Measurements from ENCODE around the gene ASIC5.
"Not testable (repeated sequence)": the region's sequence is repeated elsewhere in the genome, so short reads cannot be mapped to it uniquely, and the experiment has no call there.

Gene ASIC5, protein sequence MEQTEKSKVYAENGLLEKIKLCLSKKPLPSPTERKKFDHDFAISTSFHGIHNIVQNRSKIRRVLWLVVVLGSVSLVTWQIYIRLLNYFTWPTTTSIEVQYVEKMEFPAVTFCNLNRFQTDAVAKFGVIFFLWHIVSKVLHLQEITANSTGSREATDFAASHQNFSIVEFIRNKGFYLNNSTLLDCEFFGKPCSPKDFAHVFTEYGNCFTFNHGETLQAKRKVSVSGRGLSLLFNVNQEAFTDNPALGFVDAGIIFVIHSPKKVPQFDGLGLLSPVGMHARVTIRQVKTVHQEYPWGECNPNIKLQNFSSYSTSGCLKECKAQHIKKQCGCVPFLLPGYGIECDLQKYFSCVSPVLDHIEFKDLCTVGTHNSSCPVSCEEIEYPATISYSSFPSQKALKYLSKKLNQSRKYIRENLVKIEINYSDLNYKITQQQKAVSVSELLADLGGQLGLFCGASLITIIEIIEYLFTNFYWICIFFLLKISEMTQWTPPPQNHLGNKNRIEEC

DNA sequence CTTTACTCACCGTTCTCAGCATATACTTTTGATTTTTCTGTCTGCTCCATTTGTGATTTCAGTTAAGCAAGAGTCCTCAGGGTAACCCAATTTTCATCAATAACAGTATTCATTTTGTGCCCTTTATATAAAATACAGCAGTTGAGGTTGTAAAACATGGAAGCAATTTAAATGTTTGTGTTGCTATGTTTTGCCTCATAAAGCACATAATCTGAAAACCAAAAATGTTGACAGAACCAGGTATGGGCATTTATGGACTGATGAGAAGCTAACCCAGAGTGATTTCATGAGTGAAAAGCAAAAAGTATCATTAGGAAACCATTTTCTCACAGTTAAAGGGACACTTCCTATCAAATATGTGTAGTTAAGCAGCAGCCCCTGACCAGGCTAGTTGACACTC lies at the start of gene ASIC5:
Gene ASIC5 (minus strand): TSS at position 101 of the 400 bp plus-strand sequence. CDS start 51 bp downstream, at position 50.
- no peak for DNase-seq (ENCODE audit: low read depth, low spot score)

GRCh38 chr4:155914782-155915181 lies 48.7 kb upstream of the ASIC5 start:
- DNase-seq (ENCODE audit: low read depth, low spot score): no peak

DNA sequence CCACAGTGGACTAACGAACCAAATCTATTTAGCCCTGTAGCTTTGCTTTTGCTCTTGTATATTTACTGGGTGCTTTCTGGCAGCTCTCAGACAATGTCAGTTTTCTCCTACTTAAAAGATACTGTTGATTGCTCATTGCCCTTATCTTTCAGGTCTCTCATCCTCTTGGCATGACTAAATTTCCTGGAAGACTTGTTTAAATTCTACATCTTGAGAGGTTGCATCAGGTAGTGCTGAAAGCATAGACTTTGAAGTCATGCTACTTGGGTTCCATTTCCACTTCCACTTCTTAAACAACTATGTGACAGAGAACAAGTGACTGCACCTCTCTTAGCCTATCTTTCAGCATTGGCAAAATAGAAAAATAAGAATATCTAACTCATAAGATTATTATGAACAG lies 45.8 kb upstream of the ASIC5 start:
- DNase-seq (ENCODE audit: low read depth, low spot score): no peak

GRCh38 chr4:155909615-155910226 lies 43.6 kb upstream of the ASIC5 start:
- DNase-seq (ENCODE audit: low read depth, low spot score): no peak

DNA sequence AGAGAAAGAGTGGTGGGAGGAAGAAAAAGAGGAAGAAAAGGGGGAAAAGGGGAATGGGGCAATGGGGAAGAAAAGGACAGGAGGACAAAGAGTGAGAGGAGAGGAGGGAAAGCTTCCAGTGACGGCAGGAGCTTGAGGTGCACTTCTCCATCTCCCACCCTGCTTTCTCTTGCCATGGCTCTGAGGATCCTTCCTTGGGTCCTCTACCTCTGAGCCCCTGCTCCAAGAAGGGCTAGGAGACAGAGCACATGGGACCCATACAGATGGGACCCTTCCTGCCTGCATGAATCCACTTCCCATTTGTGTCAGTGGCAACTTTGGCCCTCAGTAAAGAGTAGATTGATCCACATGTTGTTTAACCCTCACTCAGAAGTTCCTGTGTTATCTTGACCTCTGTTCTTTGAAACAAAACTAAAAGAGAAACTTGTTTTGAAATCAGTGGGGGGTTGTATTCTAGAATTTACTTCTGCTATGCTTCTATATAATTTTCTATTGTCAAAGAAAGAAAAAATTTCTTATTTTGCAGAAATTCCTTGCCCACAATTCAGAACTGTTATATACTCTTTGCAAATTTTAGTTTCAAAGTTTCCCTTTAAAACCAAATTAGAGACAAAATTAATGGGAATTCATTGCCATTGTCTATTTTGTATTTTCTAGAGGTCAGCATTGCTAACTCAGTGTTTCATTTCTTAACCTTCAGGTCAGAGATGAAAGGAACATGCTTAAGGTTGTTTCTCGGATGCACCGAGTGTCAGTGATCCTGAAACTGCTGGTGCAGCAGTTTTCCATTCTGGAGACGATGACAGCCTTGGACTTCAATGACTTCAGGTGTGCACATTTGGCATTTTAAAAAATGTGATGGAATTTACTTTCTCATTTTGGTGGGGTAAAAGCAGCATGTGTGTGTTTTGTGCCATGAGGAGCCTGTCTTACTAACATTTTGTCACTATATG lies 42.4 kb upstream of the ASIC5 start:
- no peak for DNase-seq (ENCODE audit: low read depth, low spot score)

DNA sequence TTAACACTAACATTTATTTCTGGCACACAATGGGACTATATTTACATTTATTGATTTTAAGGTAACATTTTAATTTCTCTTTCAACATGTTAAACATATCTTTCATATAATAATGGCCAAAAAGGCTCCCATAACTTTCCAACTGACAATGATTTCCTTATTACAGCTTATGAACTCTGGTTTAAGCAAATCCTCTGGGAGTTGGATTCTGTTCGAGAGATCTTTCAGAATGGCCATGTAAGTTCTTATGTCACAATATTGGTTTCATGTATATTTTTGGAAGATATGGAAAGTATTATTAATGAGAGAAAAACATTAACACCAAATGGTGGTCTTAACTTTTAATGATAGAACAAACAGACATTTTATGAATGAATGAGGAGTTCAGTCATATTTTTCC lies 41.5 kb upstream of the ASIC5 start:
- no peak for DNase-seq (ENCODE audit: low read depth, low spot score)

- DNase-seq (ENCODE audit: low read depth, low spot score): no peak
These were observed 40.6 kb upstream of the ASIC5 start for GRCh38 chr4:155906554-155907247.

DNA sequence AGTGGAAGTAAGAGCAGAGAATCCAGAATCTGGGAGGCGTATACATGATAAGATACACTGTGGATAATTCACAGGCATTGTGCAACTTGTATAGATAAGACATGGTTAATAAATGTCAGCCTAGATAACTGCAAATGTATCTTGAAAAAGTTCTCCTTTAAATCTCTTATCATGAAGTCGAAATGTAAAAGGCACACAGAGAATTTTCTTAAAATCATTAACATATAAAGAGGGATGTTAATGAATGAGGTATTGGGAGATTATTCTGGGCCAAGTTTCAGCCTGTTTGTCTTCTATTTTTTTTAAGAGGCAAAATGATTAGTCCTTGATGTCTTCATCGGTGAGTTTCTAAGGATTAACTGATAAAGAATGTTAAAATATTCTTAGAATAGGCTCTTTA lies 38.3 kb upstream of the ASIC5 start:
- no peak for DNase-seq (ENCODE audit: low read depth, low spot score)

DNA sequence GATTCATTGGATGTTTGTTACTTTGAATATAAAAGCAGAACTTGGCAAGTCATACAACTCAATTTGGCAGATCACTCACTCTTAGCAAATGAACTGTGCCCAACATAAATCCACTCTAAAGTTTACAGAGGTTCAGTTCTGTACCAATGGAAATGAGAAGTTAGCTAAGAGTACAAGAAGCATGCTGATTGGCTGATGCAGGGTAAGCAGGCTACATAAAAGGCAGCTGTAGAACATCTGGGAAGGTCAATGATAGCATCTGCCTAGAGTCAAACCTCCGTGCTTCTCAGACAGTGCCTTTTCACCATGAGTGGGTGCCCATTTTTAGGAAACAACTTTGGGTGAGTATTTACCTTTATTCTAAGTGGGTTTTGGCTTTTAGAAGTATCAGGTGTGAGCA lies 37.4 kb upstream of the ASIC5 start, which contains the start of gene TDO2:
Gene TDO2 (plus strand): TSS at position 244 of the 400 bp plus-strand sequence. CDS start 63 bp downstream, at position 307.
- no peak for DNase-seq (ENCODE audit: low read depth, low spot score)

- DNase-seq (ENCODE audit: low read depth, low spot score): no peak
These were observed 34.9 kb upstream of the ASIC5 start for GRCh38 chr4:155901013-155901412.

- DNase-seq (ENCODE audit: low read depth, low spot score): peak; percentile 9
These were observed 34.3 kb upstream of the ASIC5 start for GRCh38 chr4:155900381-155900780.

GRCh38 chr4:155899891-155900290 lies 33.8 kb upstream of the ASIC5 start:
- no peak for DNase-seq (ENCODE audit: low read depth, low spot score)

- DNase-seq (ENCODE audit: low read depth, low spot score): not testable (repeated sequence)
These were observed 32.3 kb upstream of the ASIC5 start for GRCh38 chr4:155898371-155898770.

DNA sequence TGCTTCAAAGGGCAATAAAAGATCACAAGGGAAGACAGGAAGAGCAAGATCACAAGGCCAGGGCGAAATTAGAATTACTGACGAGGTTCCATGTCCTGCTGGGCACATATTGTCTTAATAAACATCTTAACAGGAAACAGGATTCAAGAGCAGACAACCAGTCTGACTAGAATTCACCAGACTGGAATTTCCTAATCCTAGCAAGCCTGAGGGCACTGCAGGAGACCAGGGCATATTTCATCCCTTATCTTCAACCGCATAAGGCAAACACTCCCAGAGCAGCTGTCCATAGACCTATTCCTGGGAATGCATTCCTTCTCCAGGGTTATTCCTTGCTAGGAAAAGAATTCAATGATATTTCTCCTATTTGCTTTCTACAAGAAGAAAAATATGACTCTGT lies 25.0 kb upstream of the ASIC5 start:
- no peak for DNase-seq (ENCODE audit: low read depth, low spot score)

DNA sequence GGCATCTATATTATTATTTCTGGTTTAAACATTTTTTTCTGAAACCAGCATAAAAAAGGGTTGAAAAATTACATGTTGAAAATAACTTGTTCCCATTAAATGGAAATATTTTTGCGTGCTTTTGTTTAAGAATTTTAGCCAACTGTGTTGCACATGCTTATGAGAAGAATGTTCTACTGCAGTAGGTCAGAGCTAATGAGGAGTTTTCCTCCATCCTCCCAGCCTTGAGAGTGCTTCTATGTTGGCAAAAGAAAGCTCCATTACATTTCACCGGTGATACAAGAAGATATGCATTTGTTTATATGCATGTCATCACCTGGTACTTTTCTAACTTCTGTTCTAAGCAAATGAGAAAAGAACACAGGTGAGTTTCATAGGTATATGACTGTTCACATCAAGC lies 23.9 kb upstream of the ASIC5 start:
- no peak for DNase-seq (ENCODE audit: low read depth, low spot score)

DNA sequence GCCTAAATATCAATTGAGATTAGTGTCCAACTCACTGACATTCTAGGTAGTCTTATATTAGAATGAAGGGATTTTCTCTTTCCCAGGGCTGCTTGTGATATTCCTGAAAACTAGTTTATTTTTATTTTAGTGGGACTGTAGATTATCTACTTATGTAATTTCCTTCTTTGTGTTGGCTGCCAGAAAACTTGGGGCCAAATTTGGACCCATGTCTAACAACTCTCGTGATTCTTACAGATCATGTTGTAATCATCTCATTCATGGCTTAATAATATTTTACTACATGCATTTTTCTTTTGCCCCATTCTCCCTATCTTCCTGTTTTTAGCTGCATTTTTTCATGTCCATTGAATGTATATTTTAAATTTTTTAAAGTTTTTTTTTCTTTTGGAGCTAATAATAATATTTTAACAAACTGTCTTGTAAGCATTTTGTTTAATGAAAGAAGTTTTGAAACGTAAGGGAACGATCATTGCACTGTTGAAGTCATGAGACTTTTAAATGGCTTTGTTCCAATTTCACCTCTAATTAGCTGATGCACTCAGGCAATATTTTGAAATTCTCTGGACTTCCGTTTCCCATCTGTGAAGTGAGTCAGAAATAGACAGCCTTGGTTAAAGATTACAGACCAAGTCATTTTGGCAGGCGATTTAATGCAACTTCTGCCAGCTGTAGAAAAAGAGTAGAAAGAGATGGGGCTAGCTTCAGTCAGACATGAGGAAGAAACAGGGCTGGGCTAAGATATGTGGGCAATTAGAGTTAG lies 23.1 kb upstream of the ASIC5 start:
- no peak for DNase-seq (ENCODE audit: low read depth, low spot score)

DNA sequence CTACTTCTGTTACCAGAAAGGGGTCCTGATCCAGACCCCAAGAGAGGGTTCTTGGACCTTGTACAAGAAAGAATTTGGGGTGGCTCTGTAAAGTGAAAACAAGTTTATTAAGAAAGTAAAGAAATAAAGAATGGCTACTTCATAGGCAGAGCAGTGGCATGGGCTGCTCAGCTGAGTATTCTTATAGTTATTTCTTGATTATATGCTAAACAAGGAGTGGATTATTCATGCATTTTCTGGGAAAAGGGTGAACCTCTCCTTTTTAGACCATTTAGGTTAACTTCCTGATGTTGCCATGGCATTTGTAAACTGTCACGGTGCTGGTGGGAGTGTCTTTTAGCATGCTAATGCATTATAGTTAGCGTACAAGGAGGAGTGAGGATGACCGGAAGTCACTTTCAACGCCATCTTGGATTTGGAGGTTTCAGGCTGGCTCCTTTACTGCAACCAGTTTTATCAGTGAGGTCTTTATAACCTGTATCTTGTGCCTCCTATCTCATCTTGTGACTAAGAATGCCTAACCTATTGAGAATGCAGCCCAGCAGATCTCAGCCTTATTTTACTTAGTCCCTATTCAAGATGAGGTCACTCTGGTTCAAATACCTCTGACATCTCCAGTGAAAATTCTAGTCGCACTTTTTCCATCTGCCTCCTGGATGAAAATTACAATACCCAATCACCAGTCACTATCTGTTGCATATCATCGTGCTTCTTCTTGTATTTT lies 21.9 kb upstream of the ASIC5 start:
- no peak for DNase-seq (ENCODE audit: low read depth, low spot score)

DNA sequence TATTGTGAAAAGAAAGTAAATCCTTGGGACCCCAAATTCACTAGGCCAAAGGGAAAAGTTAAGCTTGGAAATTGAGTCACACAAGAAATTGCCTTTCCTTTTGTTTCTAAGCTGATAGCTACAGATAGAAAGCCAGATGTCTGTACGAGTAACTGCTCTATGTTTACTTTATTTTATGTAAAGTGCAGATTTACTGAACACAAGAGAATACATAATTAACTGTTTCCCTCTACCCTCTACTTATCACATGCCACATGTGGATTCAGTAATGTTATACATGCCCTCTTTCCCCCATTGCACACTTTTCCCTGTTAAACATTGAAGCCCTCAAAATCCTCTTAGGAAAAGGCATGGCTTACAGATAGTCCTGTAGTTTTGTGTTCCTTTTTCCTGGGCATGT lies 21.0 kb upstream of the ASIC5 start:
- DNase-seq (ENCODE audit: low read depth, low spot score): no peak

DNA sequence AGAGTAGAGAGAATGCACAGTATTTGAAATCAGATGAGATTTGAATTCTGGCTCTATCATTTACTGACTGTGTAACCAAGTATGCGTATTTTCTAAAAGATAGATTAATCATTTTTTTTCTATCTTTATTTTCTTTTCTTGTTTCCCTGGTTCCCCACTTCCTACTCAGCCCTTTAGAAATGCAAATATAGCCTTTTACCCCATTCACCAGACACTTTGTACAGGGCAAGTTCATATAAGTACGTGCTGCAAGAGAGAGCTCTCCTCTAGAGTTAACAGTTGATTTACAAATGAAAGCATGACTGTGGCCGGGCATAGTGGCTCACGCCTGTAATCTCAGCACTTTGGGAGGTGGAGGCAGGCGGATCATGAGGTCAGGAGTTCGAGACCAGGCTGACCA lies 19.6 kb upstream of the ASIC5 start:
- no peak for DNase-seq (ENCODE audit: low read depth, low spot score)

- DNase-seq (ENCODE audit: low read depth, low spot score): no peak
These were observed 17.8 kb upstream of the ASIC5 start for GRCh38 chr4:155883895-155884294.

All from iPS DF 19.7 (cell line).